HEK293 (cell line): Measurements from ENCODE around the gene MALRD1.

Experiments used
- SALL2 ChIP-seq: fragments of 450-650 bp; formaldehyde crosslinking; IDR thresholded peaks from 2 replicates; pipeline ENCODE4 v1.5.0; 2017; ENCODE audit warnings: missing biosample characterization, mild to moderate bottlenecking, missing genetic modification characterization, borderline replicate concordance
- ZNF335 ChIP-seq: fragments of 450-650 bp; formaldehyde crosslinking; conservative IDR thresholded peaks from 2 replicates; pipeline ENCODE4 v1.5.1; 2016; ENCODE audit warnings: missing biosample characterization, missing genetic modification characterization

DNA sequence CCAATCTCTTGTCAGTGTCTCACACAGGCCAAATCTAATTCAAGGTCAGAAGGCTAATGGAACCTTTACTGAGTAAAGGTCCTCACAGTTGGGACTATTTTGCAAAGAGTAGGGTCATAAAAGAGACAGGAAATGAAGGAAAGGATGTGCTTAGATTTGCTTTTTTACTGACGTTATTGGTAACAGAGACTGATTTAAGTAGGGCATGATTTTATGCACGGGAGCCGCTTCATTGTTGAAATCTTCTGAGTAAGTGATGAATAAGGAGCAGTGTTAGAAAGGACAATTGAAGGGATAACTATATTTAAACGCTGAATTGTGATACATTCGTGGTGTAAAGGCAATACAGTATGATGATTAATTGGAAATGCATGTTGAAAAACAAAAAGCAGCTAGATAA is 261.5 kb downstream of the MALRD1 start:
- TF ChIP-seq SALL2 (no peak), ZNF335 (tag by site-specific recombination) (no peak)
